ENCODE data around the gene XPR1. TPM values are rescaled to one million over a fixed set of nuclear protein-coding genes. Genes with fewer than 3 reads are reported as not detected.

The XPR1 gene
- total RNA-seq, 4 donors from 2014 or later: 10.0 to 29.7 (median 26.2) TPM

DNA sequence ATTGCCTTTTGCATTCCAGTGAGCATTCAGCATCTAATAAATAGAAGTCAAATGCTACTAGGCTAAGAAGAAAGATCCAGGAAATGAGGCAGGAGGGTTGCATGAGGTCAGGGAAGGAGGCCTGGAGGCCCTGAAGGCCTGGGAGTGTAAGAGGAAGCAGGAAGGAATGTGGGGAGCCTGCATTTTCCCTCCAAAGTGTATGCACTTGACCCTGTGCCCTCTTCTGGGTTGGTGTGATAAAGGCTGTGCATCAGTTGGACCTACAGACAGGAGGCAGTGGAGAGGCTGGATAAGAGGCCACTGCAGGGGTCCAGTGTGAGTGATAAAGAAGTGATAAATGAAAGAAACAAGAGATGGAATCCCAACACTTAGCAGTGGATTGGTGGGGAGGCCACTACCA lies 301.3 kb downstream of the XPR1 start:
- no peaks in the 10 kb centered on the region for H3K36me3 ChIP-seq
- no peak for DNase-seq
- no peak overlapping the region for H3K27ac ChIP-seq
- TF ChIP-seq, protein P1, sequence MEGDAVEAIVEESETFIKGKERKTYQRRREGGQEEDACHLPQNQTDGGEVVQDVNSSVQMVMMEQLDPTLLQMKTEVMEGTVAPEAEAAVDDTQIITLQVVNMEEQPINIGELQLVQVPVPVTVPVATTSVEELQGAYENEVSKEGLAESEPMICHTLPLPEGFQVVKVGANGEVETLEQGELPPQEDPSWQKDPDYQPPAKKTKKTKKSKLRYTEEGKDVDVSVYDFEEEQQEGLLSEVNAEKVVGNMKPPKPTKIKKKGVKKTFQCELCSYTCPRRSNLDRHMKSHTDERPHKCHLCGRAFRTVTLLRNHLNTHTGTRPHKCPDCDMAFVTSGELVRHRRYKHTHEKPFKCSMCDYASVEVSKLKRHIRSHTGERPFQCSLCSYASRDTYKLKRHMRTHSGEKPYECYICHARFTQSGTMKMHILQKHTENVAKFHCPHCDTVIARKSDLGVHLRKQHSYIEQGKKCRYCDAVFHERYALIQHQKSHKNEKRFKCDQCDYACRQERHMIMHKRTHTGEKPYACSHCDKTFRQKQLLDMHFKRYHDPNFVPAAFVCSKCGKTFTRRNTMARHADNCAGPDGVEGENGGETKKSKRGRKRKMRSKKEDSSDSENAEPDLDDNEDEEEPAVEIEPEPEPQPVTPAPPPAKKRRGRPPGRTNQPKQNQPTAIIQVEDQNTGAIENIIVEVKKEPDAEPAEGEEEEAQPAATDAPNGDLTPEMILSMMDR (IDR thresholded peaks at IDR 0.05): no peak
- TF ChIP-seq POLR2A (IDR thresholded peaks at IDR 0.05): no peak
- no peaks in the 10 kb centered on the region for H3K9me3 ChIP-seq
- intact Hi-C loops (cut with DNase I; ENCODE audit: low total_unique reads): no loop called here
- no peaks in the 10 kb centered on the region for H3K27me3 ChIP-seq
- no peak overlapping the region for H3K4me3 ChIP-seq
- H3K4me1 ChIP-seq: peaks cover 0 to 3% of the 10 kb centered on the region in 2 donors

DNA sequence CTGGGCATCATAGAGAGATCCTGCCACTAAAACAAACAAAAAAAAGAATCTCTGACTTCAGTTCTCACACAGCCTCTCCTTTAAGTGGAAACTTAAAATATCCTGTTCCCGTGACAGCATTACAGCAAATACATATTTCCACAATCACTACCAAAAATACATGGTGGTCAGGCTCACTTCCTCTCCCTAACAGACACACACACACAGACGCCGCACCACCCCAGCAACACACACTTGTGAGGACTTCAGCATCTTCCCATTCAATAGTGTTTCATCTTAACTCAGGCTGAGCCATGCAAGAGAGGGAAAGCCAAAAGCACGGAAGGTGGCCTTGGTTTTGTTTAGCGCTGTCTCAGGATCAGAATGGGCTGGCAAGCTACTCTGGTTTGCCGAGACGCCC lies 302.7 kb downstream of the XPR1 start:
- DNase-seq: no peak
- no peaks in the 10 kb centered on the region for H3K27me3 ChIP-seq
- TF ChIP-seq POLR2A (IDR thresholded peaks at IDR 0.05): no peak
- TF ChIP-seq, protein P1 (IDR thresholded peaks at IDR 0.05): no peak
- H3K9me3 ChIP-seq: no peaks in the 10 kb centered on the region
- intact Hi-C loops (cut with DNase I; ENCODE audit: low total_unique reads): no loop called here
- H3K4me3 ChIP-seq: no peak overlapping the region
- no peaks in the 10 kb centered on the region for H3K36me3 ChIP-seq
- no peaks in the 10 kb centered on the region for H3K4me1 ChIP-seq
- no peak overlapping the region for H3K27ac ChIP-seq

DNA sequence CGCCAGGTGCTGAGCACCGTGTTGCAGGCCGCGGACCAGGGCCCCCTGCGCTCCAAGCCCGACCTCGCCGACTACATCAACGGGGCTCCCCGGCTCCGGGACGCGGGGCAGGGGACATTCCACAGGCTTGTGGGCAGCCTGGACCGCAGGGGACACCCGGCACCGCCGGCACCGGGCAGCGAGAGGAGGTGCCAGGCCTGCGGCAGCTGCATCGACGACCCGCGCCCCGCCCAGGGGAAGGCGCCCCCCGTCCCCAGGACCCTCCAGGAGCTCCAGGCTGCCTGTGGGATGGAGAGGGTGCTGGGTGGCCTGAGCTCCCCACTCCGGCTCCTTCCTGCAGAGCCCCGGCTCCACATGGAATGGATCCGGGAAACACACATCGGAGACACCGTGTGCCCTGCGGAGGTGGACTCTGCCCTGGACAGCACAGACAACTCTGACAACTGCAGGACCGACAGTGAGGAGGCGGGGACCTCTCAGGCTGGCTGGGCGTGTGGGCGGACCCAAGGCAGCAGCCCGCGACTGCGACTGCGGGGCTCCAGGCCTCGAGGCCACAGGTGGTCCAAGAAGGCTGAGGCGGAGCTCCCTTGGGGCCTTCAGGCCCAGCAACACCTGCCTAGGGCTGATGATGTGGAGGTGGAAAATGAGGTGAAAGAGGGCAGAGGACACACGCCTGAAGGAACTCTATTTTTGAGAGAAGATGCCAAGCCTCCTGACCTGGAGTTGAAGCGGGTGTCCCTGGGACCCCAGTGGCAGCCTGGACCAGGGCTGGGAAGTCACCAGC lies 303.7 kb downstream of the XPR1 start:
- Histone ChIP-seq H3K4me3 (no peak overlapping the region), H3K36me3 (no peaks in the 10 kb centered on the region), H3K9me3 (no peaks in the 10 kb centered on the region), H3K27ac (no peak overlapping the region), H3K27me3 (no peaks in the 10 kb centered on the region), H3K4me1 (no peaks in the 10 kb centered on the region)
- DNase-seq: no peak
- intact Hi-C loops (cut with DNase I; ENCODE audit: low total_unique reads): no loop called here
- TF ChIP-seq, protein P1 (IDR thresholded peaks at IDR 0.05): no peak
- no peak for TF ChIP-seq POLR2A (IDR thresholded peaks at IDR 0.05)

DNA sequence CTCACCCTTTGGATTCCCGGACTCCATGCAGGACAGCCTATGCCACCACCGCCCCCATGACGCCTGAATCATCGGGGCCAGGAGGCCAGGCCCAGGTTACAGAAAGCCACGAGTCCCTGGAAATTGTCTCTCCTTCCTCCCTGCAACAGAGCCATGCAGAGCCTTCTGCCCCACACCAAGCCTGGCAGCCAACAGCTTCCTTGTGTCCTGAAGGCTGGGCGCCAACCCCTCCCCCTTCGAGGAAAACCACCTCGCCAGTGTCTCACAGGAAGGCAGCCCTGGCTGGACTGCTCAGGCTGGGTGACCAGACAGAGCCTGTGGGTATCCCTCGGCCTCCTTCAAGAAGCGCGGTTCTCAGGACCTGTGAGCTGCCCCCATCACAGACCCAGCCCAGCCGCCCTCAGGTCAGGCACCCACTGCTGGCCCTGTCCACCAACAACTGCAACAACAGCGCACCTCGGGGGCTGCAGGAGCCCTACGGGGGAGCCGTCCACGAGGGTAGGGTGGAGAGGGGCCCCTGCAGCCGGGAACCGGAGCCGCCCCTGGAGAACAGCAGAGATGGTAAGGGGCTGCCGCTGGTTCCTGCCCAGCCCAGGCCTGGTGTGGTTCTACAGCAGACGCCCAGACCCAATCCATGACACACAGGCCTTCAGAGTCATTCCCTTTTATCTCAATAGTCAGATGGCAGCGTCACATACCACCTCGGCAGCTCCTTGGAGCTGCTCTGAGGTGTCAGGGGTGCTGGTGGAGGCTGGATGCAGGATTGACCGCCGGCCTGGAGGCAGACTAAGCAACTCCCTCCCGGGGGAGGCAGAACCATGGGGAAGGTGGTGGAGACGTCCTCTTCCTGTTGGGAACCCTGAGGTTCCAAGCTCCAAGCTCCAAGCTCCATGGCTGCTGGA lies 304.5 kb downstream of the XPR1 start:
- H3K27ac ChIP-seq: no peak overlapping the region
- no peak for DNase-seq
- no peak overlapping the region for H3K4me3 ChIP-seq
- intact Hi-C loops (cut with DNase I; ENCODE audit: low total_unique reads): no loop called here
- TF ChIP-seq, protein P1 (IDR thresholded peaks at IDR 0.05): no peak
- TF ChIP-seq POLR2A (IDR thresholded peaks at IDR 0.05): no peak
- no peaks in the 10 kb centered on the region for H3K4me1 ChIP-seq
- H3K9me3 ChIP-seq: no peaks in the 10 kb centered on the region
- no peaks in the 10 kb centered on the region for H3K36me3 ChIP-seq
- H3K27me3 ChIP-seq: no peaks in the 10 kb centered on the region

DNA sequence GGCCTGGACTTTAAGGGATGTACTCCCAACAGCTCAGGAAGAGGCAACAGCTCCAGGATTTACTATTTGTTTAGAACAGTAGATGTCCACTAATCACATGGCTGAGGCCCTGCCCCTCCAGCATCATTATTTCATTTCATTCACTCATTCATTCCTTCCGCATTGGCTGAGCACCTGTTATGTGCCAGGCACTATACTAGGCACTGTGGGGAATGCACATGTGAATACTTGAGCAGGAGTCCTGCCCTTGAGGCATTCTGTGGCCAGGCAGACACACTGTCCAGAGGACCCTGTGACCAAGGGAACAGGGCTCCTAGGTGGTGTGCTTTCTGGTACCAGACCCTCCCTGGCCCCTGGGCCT lies 305.2 kb downstream of the XPR1 start:
- no peaks in the 10 kb centered on the region for H3K9me3 ChIP-seq
- TF ChIP-seq, protein P1 (IDR thresholded peaks at IDR 0.05): no peak
- TF ChIP-seq POLR2A (IDR thresholded peaks at IDR 0.05): no peak
- intact Hi-C loops (cut with DNase I; ENCODE audit: low total_unique reads): no loop called here
- H3K27me3 ChIP-seq: no peaks in the 10 kb centered on the region
- no peaks in the 10 kb centered on the region for H3K36me3 ChIP-seq
- no peak overlapping the region for H3K27ac ChIP-seq
- DNase-seq: no peak
- no peak overlapping the region for H3K4me3 ChIP-seq
- H3K4me1 ChIP-seq: no peaks in the 10 kb centered on the region

Data from uterus (tissue), 4 donors.